Measurements from ENCODE around the gene IL13. TPM values are rescaled to one million over a fixed set of nuclear protein-coding genes. Genes with fewer than 3 reads are reported as not detected.
A peak's percentile ranks its signal among the peaks of the same experiment; 100 is the strongest.

The IL13 gene
- total RNA-seq, 1 experiment from 2014 or later, result not detected

DNA sequence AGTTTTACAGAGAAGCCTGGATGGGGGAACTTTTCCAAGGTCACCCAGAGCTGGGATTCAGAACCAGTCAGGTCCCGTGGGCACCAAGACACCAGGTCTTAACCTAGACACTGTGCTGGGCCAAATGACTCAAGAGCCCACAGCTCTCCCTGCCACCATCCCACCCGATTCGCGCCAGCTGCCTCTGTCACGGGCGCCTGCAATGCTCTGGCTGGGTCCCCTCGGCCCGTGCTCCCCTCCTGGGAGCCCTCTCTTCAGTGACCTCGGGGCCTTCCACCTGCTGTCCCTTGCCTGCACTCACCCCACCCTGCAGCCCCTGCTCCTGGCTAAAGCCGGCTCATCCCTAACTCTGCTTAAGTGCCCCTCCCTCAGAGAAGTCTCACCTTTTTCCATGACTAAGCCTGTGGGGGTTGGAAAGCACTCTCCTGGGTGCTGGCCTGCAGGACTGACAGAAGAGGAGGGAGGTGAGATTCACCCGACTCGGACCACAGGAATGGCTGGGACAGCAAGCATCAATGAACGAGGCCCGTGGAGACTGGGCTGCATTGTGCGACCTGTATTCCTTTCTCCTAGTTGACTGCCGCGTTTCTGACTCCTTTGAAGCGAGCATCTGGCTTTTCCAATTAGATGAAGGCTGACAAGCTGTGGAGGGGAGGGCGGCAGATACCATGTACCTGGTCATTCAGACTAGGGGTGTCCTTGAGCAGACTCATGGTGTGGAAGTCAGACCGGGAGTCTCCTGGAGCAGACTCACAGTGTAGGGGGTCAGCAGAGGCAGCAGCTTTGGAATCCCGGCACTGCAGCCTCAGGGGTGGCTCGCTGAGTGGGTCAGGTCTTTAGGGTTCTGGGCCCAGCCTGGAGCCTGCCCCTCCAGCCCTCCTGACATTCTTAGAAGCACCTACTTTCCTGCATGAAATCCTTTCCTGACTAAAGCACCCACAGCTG lies 10.1 kb downstream of the IL13 start:
- H3K4me2 ChIP-seq (ENCODE audit: low read length), result no peak overlapping the region
- no peaks in the 10 kb centered on the region for H3K79me2 ChIP-seq (ENCODE audit: insufficient read depth, low read length)
- POLR2A ChIA-PET, result no interaction called here
- DNase-seq (ENCODE audit: low read depth, low spot score) (no peak), ATAC-seq (0 out of 2 replicates have a peak, but pooled peaks have one; percentile 10)
- CTCF ChIA-PET, result no interaction called here
- no peak overlapping the region for H2AFZ ChIP-seq (ENCODE audit: low read depth, low read length, poor library complexity, severe bottlenecking)
- H3K4me3 ChIP-seq (replicated peaks in 1 of 2; ENCODE audit: low read depth in 1 of 2, low read length in 2 of 2), result no peak overlapping the region
- no peaks in the 10 kb centered on the region for H3K36me3 ChIP-seq (ENCODE audit: control insufficient read depth in 1 of 2, insufficient read depth in 2 of 2, low read length in 2 of 2)
- RAD21 ChIA-PET (ENCODE audit: low non-redundant PET in 1 of 2, low total read pairs in 2 of 2, uncharacterized antibody in 2 of 2, unreplicated experiment in 2 of 2), result no interaction called here
- no peaks in the 10 kb centered on the region for H3K27me3 ChIP-seq (ENCODE audit: insufficient read depth, low read length)
- BruUV-seq (replicated peaks), result no TSS peak
- no peak overlapping the region for H3K27ac ChIP-seq (ENCODE audit: low read depth, low read length)
- H4K20me1 ChIP-seq (ENCODE audit: insufficient read depth), result no peaks in the 10 kb centered on the region
- H3K4me1 ChIP-seq (ENCODE audit: control insufficient read depth in 1 of 2, insufficient read depth in 2 of 2, low read length in 2 of 2), result peaks cover 0 to 13% of the 10 kb centered on the region in 2 experiments; a peak in 1 of 4 replicates
- no peak overlapping the region for H3K9ac ChIP-seq (ENCODE audit: low read length)
- H3K9me3 ChIP-seq (ENCODE audit: control insufficient read depth in 1 of 2, insufficient read depth in 1 of 2, low read depth in 1 of 2, low read length in 2 of 2), result no peaks in the 10 kb centered on the region
- intact Hi-C loops (cut with micrococcal nuclease), result no loop called here
- no peaks in the 10 kb centered on the region for H3K9me2 ChIP-seq (ENCODE audit: insufficient read depth)
- TF ChIP-seq CEBPB (IDR thresholded peaks at IDR 0.05; ENCODE audit: low read depth) (no peak), TCF7L2 (IDR thresholded peaks at IDR 0.05; ENCODE audit: borderline replicate concordance, extremely low read depth, insufficient read depth, insufficient read length) (no peak), POLR2A (IDR thresholded peaks at IDR 0.05; ENCODE audit: borderline replicate concordance, extremely low read depth, insufficient read depth, insufficient read length) (no peak), POLR2AphosphoS5 (IDR thresholded peaks at IDR 0.05; ENCODE audit: low read depth, low read length) (no peak), EZH2 (IDR thresholded peaks at IDR 0.05) (no peak), SP1 (IDR thresholded peaks at IDR 0.05; ENCODE audit: low read depth) (no peak), SRF (IDR thresholded peaks at IDR 0.05; ENCODE audit: low read depth) (no peak), RAD21 (IDR thresholded peaks at IDR 0.05; ENCODE audit: low read depth) (no peak), FOSL1 (IDR thresholded peaks at IDR 0.05; ENCODE audit: low read depth) (no peak), SIN3A (IDR thresholded peaks at IDR 0.05; ENCODE audit: low read depth) (no peak), ZFX (IDR thresholded peaks at IDR 0.05) (no peak), ZNF274 (IDR thresholded peaks at IDR 0.05; ENCODE audit: low read depth, low read length) (no peak), EZH2phosphoT487 (IDR thresholded peaks at IDR 0.05; ENCODE audit: borderline replicate concordance) (no peak)
- TF ChIP-seq, protein P1, sequence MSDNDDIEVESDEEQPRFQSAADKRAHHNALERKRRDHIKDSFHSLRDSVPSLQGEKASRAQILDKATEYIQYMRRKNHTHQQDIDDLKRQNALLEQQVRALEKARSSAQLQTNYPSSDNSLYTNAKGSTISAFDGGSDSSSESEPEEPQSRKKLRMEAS (IDR thresholded peaks at IDR 0.05), result no peak
- TF ChIP-seq, protein P2, sequence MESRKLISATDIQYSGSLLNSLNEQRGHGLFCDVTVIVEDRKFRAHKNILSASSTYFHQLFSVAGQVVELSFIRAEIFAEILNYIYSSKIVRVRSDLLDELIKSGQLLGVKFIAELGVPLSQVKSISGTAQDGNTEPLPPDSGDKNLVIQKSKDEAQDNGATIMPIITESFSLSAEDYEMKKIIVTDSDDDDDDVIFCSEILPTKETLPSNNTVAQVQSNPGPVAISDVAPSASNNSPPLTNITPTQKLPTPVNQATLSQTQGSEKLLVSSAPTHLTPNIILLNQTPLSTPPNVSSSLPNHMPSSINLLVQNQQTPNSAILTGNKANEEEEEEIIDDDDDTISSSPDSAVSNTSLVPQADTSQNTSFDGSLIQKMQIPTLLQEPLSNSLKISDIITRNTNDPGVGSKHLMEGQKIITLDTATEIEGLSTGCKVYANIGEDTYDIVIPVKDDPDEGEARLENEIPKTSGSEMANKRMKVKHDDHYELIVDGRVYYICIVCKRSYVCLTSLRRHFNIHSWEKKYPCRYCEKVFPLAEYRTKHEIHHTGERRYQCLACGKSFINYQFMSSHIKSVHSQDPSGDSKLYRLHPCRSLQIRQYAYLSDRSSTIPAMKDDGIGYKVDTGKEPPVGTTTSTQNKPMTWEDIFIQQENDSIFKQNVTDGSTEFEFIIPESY (IDR thresholded peaks at IDR 0.05; ENCODE audit: extremely low read depth, insufficient replicate concordance, low read length), result no peak
- TF ChIP-seq, protein P3, sequence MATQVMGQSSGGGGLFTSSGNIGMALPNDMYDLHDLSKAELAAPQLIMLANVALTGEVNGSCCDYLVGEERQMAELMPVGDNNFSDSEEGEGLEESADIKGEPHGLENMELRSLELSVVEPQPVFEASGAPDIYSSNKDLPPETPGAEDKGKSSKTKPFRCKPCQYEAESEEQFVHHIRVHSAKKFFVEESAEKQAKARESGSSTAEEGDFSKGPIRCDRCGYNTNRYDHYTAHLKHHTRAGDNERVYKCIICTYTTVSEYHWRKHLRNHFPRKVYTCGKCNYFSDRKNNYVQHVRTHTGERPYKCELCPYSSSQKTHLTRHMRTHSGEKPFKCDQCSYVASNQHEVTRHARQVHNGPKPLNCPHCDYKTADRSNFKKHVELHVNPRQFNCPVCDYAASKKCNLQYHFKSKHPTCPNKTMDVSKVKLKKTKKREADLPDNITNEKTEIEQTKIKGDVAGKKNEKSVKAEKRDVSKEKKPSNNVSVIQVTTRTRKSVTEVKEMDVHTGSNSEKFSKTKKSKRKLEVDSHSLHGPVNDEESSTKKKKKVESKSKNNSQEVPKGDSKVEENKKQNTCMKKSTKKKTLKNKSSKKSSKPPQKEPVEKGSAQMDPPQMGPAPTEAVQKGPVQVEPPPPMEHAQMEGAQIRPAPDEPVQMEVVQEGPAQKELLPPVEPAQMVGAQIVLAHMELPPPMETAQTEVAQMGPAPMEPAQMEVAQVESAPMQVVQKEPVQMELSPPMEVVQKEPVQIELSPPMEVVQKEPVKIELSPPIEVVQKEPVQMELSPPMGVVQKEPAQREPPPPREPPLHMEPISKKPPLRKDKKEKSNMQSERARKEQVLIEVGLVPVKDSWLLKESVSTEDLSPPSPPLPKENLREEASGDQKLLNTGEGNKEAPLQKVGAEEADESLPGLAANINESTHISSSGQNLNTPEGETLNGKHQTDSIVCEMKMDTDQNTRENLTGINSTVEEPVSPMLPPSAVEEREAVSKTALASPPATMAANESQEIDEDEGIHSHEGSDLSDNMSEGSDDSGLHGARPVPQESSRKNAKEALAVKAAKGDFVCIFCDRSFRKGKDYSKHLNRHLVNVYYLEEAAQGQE (IDR thresholded peaks at IDR 0.05; ENCODE audit: low read depth), result no peak
- TF ChIP-seq, protein P4, sequence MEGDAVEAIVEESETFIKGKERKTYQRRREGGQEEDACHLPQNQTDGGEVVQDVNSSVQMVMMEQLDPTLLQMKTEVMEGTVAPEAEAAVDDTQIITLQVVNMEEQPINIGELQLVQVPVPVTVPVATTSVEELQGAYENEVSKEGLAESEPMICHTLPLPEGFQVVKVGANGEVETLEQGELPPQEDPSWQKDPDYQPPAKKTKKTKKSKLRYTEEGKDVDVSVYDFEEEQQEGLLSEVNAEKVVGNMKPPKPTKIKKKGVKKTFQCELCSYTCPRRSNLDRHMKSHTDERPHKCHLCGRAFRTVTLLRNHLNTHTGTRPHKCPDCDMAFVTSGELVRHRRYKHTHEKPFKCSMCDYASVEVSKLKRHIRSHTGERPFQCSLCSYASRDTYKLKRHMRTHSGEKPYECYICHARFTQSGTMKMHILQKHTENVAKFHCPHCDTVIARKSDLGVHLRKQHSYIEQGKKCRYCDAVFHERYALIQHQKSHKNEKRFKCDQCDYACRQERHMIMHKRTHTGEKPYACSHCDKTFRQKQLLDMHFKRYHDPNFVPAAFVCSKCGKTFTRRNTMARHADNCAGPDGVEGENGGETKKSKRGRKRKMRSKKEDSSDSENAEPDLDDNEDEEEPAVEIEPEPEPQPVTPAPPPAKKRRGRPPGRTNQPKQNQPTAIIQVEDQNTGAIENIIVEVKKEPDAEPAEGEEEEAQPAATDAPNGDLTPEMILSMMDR (IDR thresholded peaks at IDR 0.05 in 2 of 3, conservative IDR thresholded peaks at IDR 0.05 in 1 of 3; ENCODE audit: borderline replicate concordance in 1 of 3, insufficient read depth in 1 of 3, low read depth in 2 of 3, low read length in 2 of 3), result no peak
- TF ChIP-seq, protein P5, sequence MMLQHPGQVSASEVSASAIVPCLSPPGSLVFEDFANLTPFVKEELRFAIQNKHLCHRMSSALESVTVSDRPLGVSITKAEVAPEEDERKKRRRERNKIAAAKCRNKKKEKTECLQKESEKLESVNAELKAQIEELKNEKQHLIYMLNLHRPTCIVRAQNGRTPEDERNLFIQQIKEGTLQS (IDR thresholded peaks at IDR 0.05), result no peak

Measured in HCT116 (cell line).